GM13976 (cell line): Measurements from ENCODE around the gene ACO1.

ENCODE experiments used
- DNase-seq: peaks from one replicate; pipeline ENCODE4 v3.0.0; 2012; ENCODE audit warnings: low spot score
- CTCF ChIP-seq: IDR thresholded peaks from 2 replicates; pipeline ENCODE4 v1.5.1; 2012; ENCODE audit warnings: borderline replicate concordance, mild to moderate bottlenecking; ENCODE audit not compliant: insufficient read depth; ENCODE audit errors: extremely low read depth, missing control alignments, control extremely low read depth
- in situ Hi-C: fragments of 300-500 bp; cut with MboI; formaldehyde crosslinking; loops from one replicate; pipeline ENCODE4 v1.12.0; 2022; ENCODE audit warnings: low sequenced_read_pairs, mixed read lengths, inconsistent platforms; ENCODE audit not compliant: unreplicated experiment

ACO1 gene

GRCh38 chr9:32401488-32401887, 17.0 kb downstream of the ACO1 start:
- DNase-seq: no peak
- TF ChIP-seq CTCF: no peak
- in situ Hi-C loops: no loop called here

GRCh38 chr9:32403567-32404260, 19.3 kb downstream of the ACO1 start:
- in situ Hi-C loops: no loop called here
- DNase-seq: no peak
- no peak for TF ChIP-seq CTCF

- in situ Hi-C loops: no loop called here
- DNase-seq: no peak
- no peak for TF ChIP-seq CTCF
Observed at GRCh38 chr9:32404402-32404801, 20.0 kb downstream of the ACO1 start.

GRCh38 chr9:32404856-32405255, 20.4 kb downstream of the ACO1 start:
- no peak for TF ChIP-seq CTCF
- in situ Hi-C loops: no loop called here
- DNase-seq: no peak

GRCh38 chr9:32405506-32405905, 21.1 kb downstream of the ACO1 start:
- no peak for TF ChIP-seq CTCF
- DNase-seq: no peak
- in situ Hi-C loops: no loop called here

- DNase-seq: no peak
- in situ Hi-C loops: no loop called here
- no peak for TF ChIP-seq CTCF
Observed at GRCh38 chr9:32406046-32406445, 21.6 kb downstream of the ACO1 start.
